T-cell (primary cell): ENCODE measurements around the gene SLC44A1. TPM values are rescaled to one million over a fixed set of nuclear protein-coding genes. Genes with fewer than 3 reads are reported as not detected.
"Not testable (repeated sequence)": the region's sequence is repeated elsewhere in the genome, so short reads cannot be mapped to it uniquely, and the experiment has no call there.

Source experiments
- ATAC-seq, 4 experiments: fragments of 200-7000 bp in 3 of 4; fragments of 150-1000 bp in 1 of 4; cut with Tn5 transposase; replicated peaks in 1 of 4; 1 replicate in 3 of 4; 2 replicates in 1 of 4; pipeline ENCODE4 v1.10.0; 2021; ENCODE audit warnings: moderate library complexity in 3 of 4, mild to moderate bottlenecking in 2 of 4, moderate number of reproducible peaks in 1 of 4
- CTCF ChIA-PET, 2 donors: fragments of 300-600 bp; sonication (Branson Sonifier 250); formaldehyde crosslinking; loops; one replicate each; lab custom pipeline; 2022; ENCODE audit warnings: antibody characterized with exemption in 2 of 2; lab: Charles Lee
- POLR2A ChIA-PET, 2 donors: fragments of 300-600 bp; sonication (Branson Sonifier 250); formaldehyde crosslinking; loops; one replicate each; lab custom pipeline; 2022; ENCODE audit warnings: antibody characterized with exemption in 2 of 2; lab: Charles Lee
- DNase-seq, 35 experiments: peaks; one replicate each; pipeline versions ENCODE4 v3.0.0 to v3.0.0-alpha.2; 2013 to 2023
- H3K27ac ChIP-seq: one replicate; pipeline ENCODE4 v1.5.1; 2013; ENCODE audit warnings: low read length
- H3K27me3 ChIP-seq, 2 experiments: replicated peaks in 1 of 2; 1 replicate in 1 of 2; 2 replicates in 1 of 2; pipeline versions ENCODE4 v1.6.1 to v1.7.0; 2013; ENCODE audit warnings: low read length in 1 of 2, mixed read lengths in 1 of 2; ENCODE audit not compliant: control insufficient read depth in 2 of 2, insufficient read depth in 2 of 2; ENCODE audit errors: extremely low read depth in 1 of 2
- H3K36me3 ChIP-seq, 2 donors: 1 replicate in 1 of 2; 2 replicates in 1 of 2; pipeline versions ENCODE4 v1.6.1 to v1.7.0; 2013; ENCODE audit warnings: low read length in 1 of 2; ENCODE audit not compliant: control insufficient read depth in 2 of 2, insufficient read depth in 1 of 2; ENCODE audit errors: extremely low read depth in 1 of 2
- H3K4me1 ChIP-seq, 2 experiments: 1 replicate in 1 of 2; 2 replicates in 1 of 2; pipeline versions ENCODE4 v1.6.1 to v1.7.0; 2013; ENCODE audit warnings: low read length in 2 of 2, mixed read lengths in 1 of 2; ENCODE audit not compliant: insufficient read depth in 2 of 2, control insufficient read depth in 1 of 2; ENCODE audit errors: extremely low read depth in 1 of 2
- H3K4me3 ChIP-seq, 2 donors: 1 replicate in 1 of 2; 2 replicates in 1 of 2; pipeline versions ENCODE4 v1.5.1 to v1.7.0; 2013; ENCODE audit warnings: mild to moderate bottlenecking in 2 of 2, low read length in 1 of 2, moderate library complexity in 1 of 2; ENCODE audit not compliant: control insufficient read depth in 1 of 2; ENCODE audit errors: extremely low read depth in 1 of 2
- H3K9me3 ChIP-seq: 2 replicates; pipeline ENCODE4 v1.7.0; 2013
- H3K27ac Mint-ChIP-seq, 2 donors: one replicate each; pipeline ENCODE4 v1.8.0; 2020 to 2021; ENCODE audit warnings: mild to moderate bottlenecking in 2 of 2, mixed read lengths in 2 of 2
- H3K27me3 Mint-ChIP-seq, 2 donors: one replicate each; pipeline ENCODE4 v1.8.0; 2021 to 2022; ENCODE audit warnings: mixed read lengths in 2 of 2
- H3K36me3 Mint-ChIP-seq: one replicate; pipeline ENCODE4 v1.8.0; 2021; ENCODE audit warnings: mixed read lengths
- H3K4me1 Mint-ChIP-seq, 3 donors: one replicate each; pipeline ENCODE4 v1.8.0; 2020 to 2022; ENCODE audit warnings: mixed read lengths in 3 of 3, mild to moderate bottlenecking in 1 of 3
- H3K4me3 Mint-ChIP-seq, 3 donors: one replicate each; pipeline ENCODE4 v1.8.0; 2020 to 2022; ENCODE audit warnings: mild to moderate bottlenecking in 3 of 3, mixed read lengths in 3 of 3, moderate library complexity in 3 of 3
- H3K9me3 Mint-ChIP-seq, 3 donors: one replicate each; pipeline ENCODE4 v1.8.0; 2020 to 2022; ENCODE audit warnings: mixed read lengths in 3 of 3
- WGBS: methylation state at CpG from one replicate; pipeline ENCODE4 v1.1.5; 2013; ENCODE audit warnings: missing lambda C conversion rate; ENCODE audit not compliant: insufficient coverage; 5-methylcytosine and 5-hydroxymethylcytosine counted together
- total RNA-seq, 35 experiments: library from RNA in 6 of 35; stranded (reverse) in 6 of 35; fragments of 120-200 nt in 1 of 35; gene quantifications; one replicate each; pipeline versions ENCODE4 v1.2.1 to v1.2.4 and lab custom pipeline; 2013 to 2026

SLC44A1 gene
- total RNA-seq, 5 donors from 2014 or later (not counting 1 experiment from before 2014, with no cell fraction given) = 7.3 to 10.2 (median 9.4) TPM

- no peaks in the 10 kb centered on the region for H3K27me3 Mint-ChIP-seq
- ChIA-PET POLR2A (no interaction called here), CTCF (no interaction called here)
- Histone ChIP-seq H3K4me3 (no peak overlapping the region), H3K4me1 (no peaks in the 10 kb centered on the region), H3K27ac (no peak overlapping the region), H3K36me3 (no peaks in the 10 kb centered on the region), H3K27me3 (no peaks in the 10 kb centered on the region), H3K9me3 (no peaks in the 10 kb centered on the region)
- no peaks in the 10 kb centered on the region for H3K9me3 Mint-ChIP-seq
- DNase-seq = no peak
- H3K36me3 Mint-ChIP-seq = peaks cover 6% of the 10 kb centered on the region
- peaks cover 8 to 24% (median 21%) of the 10 kb centered on the region in 3 donors for H3K4me1 Mint-ChIP-seq
- H3K27ac Mint-ChIP-seq = no peak overlapping the region
- no CpG with 5 or more reads among the region's 2 CpGs for WGBS
- no peak for ATAC-seq
- H3K4me3 Mint-ChIP-seq = no peak overlapping the region
Measured at GRCh38 chr9:105259274-105259673, 14.8 kb downstream of the SLC44A1 start.

- ChIA-PET POLR2A (no interaction called here), CTCF (interaction anchor here in 1 of 2 donors (0.6 kb wide), 1 partner anchor 55 kb away, joined by 4 read pairs; no protein-coding TSS in a partner anchor)
- no peak overlapping the region for H3K4me3 Mint-ChIP-seq
- Histone ChIP-seq H3K27me3 (no peaks in the 10 kb centered on the region), H3K4me3 (no peak overlapping the region), H3K9me3 (no peaks in the 10 kb centered on the region), H3K27ac (no peak overlapping the region), H3K4me1 (no peaks in the 10 kb centered on the region), H3K36me3 (no peaks in the 10 kb centered on the region)
- DNase-seq (no peak), ATAC-seq (no peak)
- peaks cover 9% of the 10 kb centered on the region for H3K36me3 Mint-ChIP-seq
- H3K27ac Mint-ChIP-seq = no peak overlapping the region
- H3K9me3 Mint-ChIP-seq = no peaks in the 10 kb centered on the region
- peaks cover 9 to 28% (median 25%) of the 10 kb centered on the region in 3 donors for H3K4me1 Mint-ChIP-seq
- H3K27me3 Mint-ChIP-seq = no peaks in the 10 kb centered on the region
Measured at GRCh38 chr9:105259731-105260612, 15.5 kb downstream of the SLC44A1 start.

GRCh38 chr9:105262497-105262896 lies 18.0 kb downstream of the SLC44A1 start:
- Histone ChIP-seq H3K27me3 (no peaks in the 10 kb centered on the region), H3K4me1 (no peaks in the 10 kb centered on the region), H3K27ac (no peak overlapping the region), H3K36me3 (no peaks in the 10 kb centered on the region), H3K4me3 (no peak overlapping the region), H3K9me3 (no peaks in the 10 kb centered on the region)
- Mint-ChIP-seq H3K36me3 (peaks cover 22% of the 10 kb centered on the region), H3K4me3 (no peak overlapping the region), H3K27ac (no peak overlapping the region), H3K9me3 (peaks cover 0 to 6% (median 3%) of the 10 kb centered on the region in 3 donors), H3K27me3 (no peaks in the 10 kb centered on the region), H3K4me1 (peaks cover 12 to 27% (median 20%) of the 10 kb centered on the region in 3 donors)
- ChIA-PET POLR2A (no interaction called here), CTCF (interaction anchor here in 1 of 2 donors (0.9 kb wide), 1 partner anchor 18 kb away, joined by 3 read pairs; the partner anchor contains the start of gene SLC44A1)
- ATAC-seq (no peak), DNase-seq (no peak)
- no CpG with 5 or more reads among the region's 2 CpGs for WGBS

- no peak overlapping the region for H3K4me3 Mint-ChIP-seq
- H3K4me1 Mint-ChIP-seq = peaks cover 4 to 17% (median 9%) of the 10 kb centered on the region in 3 donors
- H3K9me3 Mint-ChIP-seq = peaks cover 0 to 7% (median 3%) of the 10 kb centered on the region in 3 donors
- Histone ChIP-seq H3K27ac (no peak overlapping the region), H3K36me3 (no peaks in the 10 kb centered on the region), H3K27me3 (no peaks in the 10 kb centered on the region), H3K4me3 (no peak overlapping the region), H3K9me3 (no peaks in the 10 kb centered on the region), H3K4me1 (no peaks in the 10 kb centered on the region)
- no CpG with 5 or more reads among the region's 4 CpGs for WGBS
- H3K27ac Mint-ChIP-seq = no peak overlapping the region
- DNase-seq = no peak
- H3K27me3 Mint-ChIP-seq = no peaks in the 10 kb centered on the region
- peaks cover 23% of the 10 kb centered on the region for H3K36me3 Mint-ChIP-seq
- no peak for ATAC-seq
- POLR2A ChIA-PET = no interaction called here
- CTCF ChIA-PET = interaction anchor here (0.6 to 0.7 kb wide), 2 partner anchors 81 to 620 kb away, joined by 3 to 8 read pairs; no protein-coding TSS in a partner anchor
Measured at GRCh38 chr9:105264380-105264779, 19.9 kb downstream of the SLC44A1 start.

- H3K9me3 Mint-ChIP-seq, POLR2A ChIA-PET, H3K27ac ChIP-seq, H3K36me3 ChIP-seq, H3K4me3 ChIP-seq, H3K4me3 Mint-ChIP-seq, H3K27me3 Mint-ChIP-seq, DNase-seq, H3K4me1 ChIP-seq, ATAC-seq, H3K9me3 ChIP-seq, H3K27ac Mint-ChIP-seq, H3K27me3 ChIP-seq, CTCF ChIA-PET: not testable (repeated sequence)
- 96% methylated on average over 4 of the region's 10 CpGs for WGBS
- Mint-ChIP-seq H3K36me3 (peaks cover 31% of the 10 kb centered on the region), H3K4me1 (peaks cover 8 to 15% (median 11%) of the 10 kb centered on the region in 3 donors)
Measured at GRCh38 chr9:105268254-105268653, 23.8 kb downstream of the SLC44A1 start.

- H3K27ac Mint-ChIP-seq = no peak overlapping the region
- ChIA-PET CTCF (no interaction called here), POLR2A (no interaction called here)
- H3K27me3 Mint-ChIP-seq = no peaks in the 10 kb centered on the region
- H3K4me1 ChIP-seq = no peaks in the 10 kb centered on the region
- WGBS = 80% methylated on average over 1 of the region's 2 CpGs
- H3K9me3 ChIP-seq = no peaks in the 10 kb centered on the region
- no peak overlapping the region for H3K27ac ChIP-seq
- H3K4me3 Mint-ChIP-seq = no peak overlapping the region
- ATAC-seq (no peak), DNase-seq (no peak)
- H3K36me3 Mint-ChIP-seq = peaks cover 27% of the 10 kb centered on the region
- no peaks in the 10 kb centered on the region for H3K27me3 ChIP-seq
- H3K4me1 Mint-ChIP-seq = peaks cover 6 to 10% (median 7%) of the 10 kb centered on the region in 3 donors
- H3K36me3 ChIP-seq = no peaks in the 10 kb centered on the region
- no peak overlapping the region for H3K4me3 ChIP-seq
- peaks cover 0 to 7% (median 3%) of the 10 kb centered on the region in 3 donors for H3K9me3 Mint-ChIP-seq
Measured at GRCh38 chr9:105269593-105269992, 25.1 kb downstream of the SLC44A1 start.
